A673 (cell line): ENCODE data around the gene FSIP1. TPM values are rescaled to one million over a fixed set of nuclear protein-coding genes. Genes with fewer than 3 reads are reported as not detected.

ENCODE experiments used
- BruUV-seq: library from RNA; stranded (reverse); fragments of 400-500 nt; replicated peaks from 2 replicates; lab custom pipeline; 2021; lab: Mats Ljungman, UMichigan
- CTCF ChIA-PET: fragments of 300-600 bp; sonication (Branson Sonifier 250); formaldehyde crosslinking; loops from one replicate; lab custom pipeline; 2022; ENCODE audit warnings: antibody characterized with exemption; lab: Charles Lee
- POLR2A ChIA-PET: fragments of 300-600 bp; sonication (Branson Sonifier 250); formaldehyde crosslinking; loops from one replicate; lab custom pipeline; 2022; ENCODE audit warnings: antibody characterized with exemption; ENCODE audit not compliant: low non-redundant PET; lab: Charles Lee
- DNase-seq: peaks from one replicate; pipeline ENCODE4 v3.0.0-alpha.2; 2015; ENCODE audit warnings: low spot score
- H3K27ac ChIP-seq: fragments of 200-600 bp; sonication (generic); 2 replicates; pipeline ENCODE4 v1.5.1; 2016; ENCODE audit warnings: mixed run types, low read depth, mild to moderate bottlenecking, mixed read lengths, antibody characterized with exemption, low read length; ENCODE audit not compliant: poor library complexity, severe bottlenecking
- H3K27me3 ChIP-seq: fragments of 200-600 bp; sonication (generic); replicated peaks from 2 replicates; pipeline ENCODE4 v1.6.1; 2017; ENCODE audit warnings: mixed run types, low read depth, mild to moderate bottlenecking, mixed read lengths, antibody characterized with exemption, low read length; ENCODE audit not compliant: insufficient read depth, poor library complexity
- H3K36me3 ChIP-seq: fragments of 200-600 bp; sonication (generic); 2 replicates; pipeline ENCODE4 v1.6.1; 2016; ENCODE audit warnings: mixed run types, mild to moderate bottlenecking, mixed read lengths, antibody characterized with exemption, low read length; ENCODE audit not compliant: insufficient read depth, poor library complexity, severe bottlenecking
- H3K4me1 ChIP-seq: fragments of 200-600 bp; sonication (generic); 2 replicates; pipeline ENCODE4 v1.6.1; 2017; ENCODE audit warnings: mixed run types, mild to moderate bottlenecking, mixed read lengths, antibody characterized with exemption, low read length; ENCODE audit not compliant: insufficient read depth, poor library complexity, severe bottlenecking
- H3K4me3 ChIP-seq: fragments of 200-600 bp; sonication (generic); 2 replicates; pipeline ENCODE4 v1.5.1; 2016; ENCODE audit warnings: low read depth, mixed run types, mild to moderate bottlenecking, mixed read lengths, low read length; ENCODE audit not compliant: poor library complexity, severe bottlenecking
- H3K9me3 ChIP-seq: fragments of 200-600 bp; sonication (generic); 2 replicates; pipeline ENCODE4 v1.6.1; 2016; ENCODE audit warnings: mixed run types, low read depth, mild to moderate bottlenecking, mixed read lengths, antibody characterized with exemption, low read length; ENCODE audit not compliant: poor library complexity, severe bottlenecking
- EZH2 ChIP-seq: fragments of 200-600 bp; sonication (generic); IDR thresholded peaks from 2 replicates; pipeline ENCODE4 v1.6.1; 2017; ENCODE audit warnings: borderline replicate concordance, low read depth, mild to moderate bottlenecking, mixed read lengths, antibody characterized with exemption, low read length; ENCODE audit not compliant: poor library complexity, severe bottlenecking
- intact Hi-C: fragments of 100-400 bp; cut with micrococcal nuclease; formaldehyde crosslinking; loops from one replicate; pipeline ENCODE4 v1.10.0; 2022; ENCODE audit not compliant: unreplicated experiment
- total RNA-seq: library from RNA; stranded (reverse); gene quantifications from 2 replicates; pipeline ENCODE4 v1.2.3, GENCODE V29; 2021
- TF ChIP-seq, protein P1 (sequence below): fragments of 300-800, 200-600 bp; sonication (generic); conservative IDR thresholded peaks from 2 replicates; pipeline ENCODE4 v1.5.1; 2017; ENCODE audit warnings: low read depth, mild to moderate bottlenecking, antibody characterized with exemption, low read length, moderate library complexity, mixed read lengths

Gene FSIP1
- total RNA-seq, 1 experiment from 2014 or later = 0.37 TPM

- Histone ChIP-seq H3K4me1 (no peaks in the 10 kb centered on the region), H3K27me3 (no peaks in the 10 kb centered on the region), H3K4me3 (no peak overlapping the region), H3K27ac (no peak overlapping the region), H3K36me3 (no peaks in the 10 kb centered on the region), H3K9me3 (no peaks in the 10 kb centered on the region)
- no peak for TF ChIP-seq EZH2
- TF ChIP-seq, protein P1, sequence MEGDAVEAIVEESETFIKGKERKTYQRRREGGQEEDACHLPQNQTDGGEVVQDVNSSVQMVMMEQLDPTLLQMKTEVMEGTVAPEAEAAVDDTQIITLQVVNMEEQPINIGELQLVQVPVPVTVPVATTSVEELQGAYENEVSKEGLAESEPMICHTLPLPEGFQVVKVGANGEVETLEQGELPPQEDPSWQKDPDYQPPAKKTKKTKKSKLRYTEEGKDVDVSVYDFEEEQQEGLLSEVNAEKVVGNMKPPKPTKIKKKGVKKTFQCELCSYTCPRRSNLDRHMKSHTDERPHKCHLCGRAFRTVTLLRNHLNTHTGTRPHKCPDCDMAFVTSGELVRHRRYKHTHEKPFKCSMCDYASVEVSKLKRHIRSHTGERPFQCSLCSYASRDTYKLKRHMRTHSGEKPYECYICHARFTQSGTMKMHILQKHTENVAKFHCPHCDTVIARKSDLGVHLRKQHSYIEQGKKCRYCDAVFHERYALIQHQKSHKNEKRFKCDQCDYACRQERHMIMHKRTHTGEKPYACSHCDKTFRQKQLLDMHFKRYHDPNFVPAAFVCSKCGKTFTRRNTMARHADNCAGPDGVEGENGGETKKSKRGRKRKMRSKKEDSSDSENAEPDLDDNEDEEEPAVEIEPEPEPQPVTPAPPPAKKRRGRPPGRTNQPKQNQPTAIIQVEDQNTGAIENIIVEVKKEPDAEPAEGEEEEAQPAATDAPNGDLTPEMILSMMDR = no peak
- BruUV-seq = no TSS peak
- POLR2A ChIA-PET = no interaction called here
- DNase-seq = no peak
- CTCF ChIA-PET = no interaction called here
- intact Hi-C loops = no loop called here
Measured at GRCh38 chr15:39795486-39795885, 12.8 kb upstream of the FSIP1 start.

- Histone ChIP-seq H3K27ac (no peak overlapping the region), H3K4me3 (no peak overlapping the region), H3K9me3 (no peaks in the 10 kb centered on the region), H3K27me3 (no peaks in the 10 kb centered on the region), H3K36me3 (no peaks in the 10 kb centered on the region), H3K4me1 (no peaks in the 10 kb centered on the region)
- ChIA-PET CTCF (no interaction called here), POLR2A (no interaction called here)
- intact Hi-C loops = no loop called here
- no TSS peak for BruUV-seq
- no peak for DNase-seq
- TF ChIP-seq EZH2 = no peak
- TF ChIP-seq, protein P1 = no peak
Measured at GRCh38 chr15:39794954-39795353, 12.3 kb upstream of the FSIP1 start.

DNA sequence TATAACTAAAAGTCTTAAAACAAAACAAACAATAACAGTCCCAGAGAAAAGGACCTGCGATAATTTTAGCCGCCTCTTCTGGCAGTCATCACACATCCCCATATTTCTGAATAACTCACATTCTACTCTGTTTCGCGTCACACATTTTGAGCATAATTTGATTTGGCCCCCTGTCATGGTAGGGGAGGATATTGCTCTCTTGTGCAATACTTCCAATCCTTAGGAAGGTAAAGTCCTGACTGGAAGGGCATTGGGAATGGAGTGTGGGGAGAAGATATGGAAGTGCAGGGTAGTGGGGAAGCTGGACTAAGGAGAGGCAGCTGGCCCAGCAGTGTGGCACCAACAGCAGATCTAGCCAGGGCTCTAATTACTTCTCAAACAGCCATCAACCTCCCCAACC lies 11.3 kb upstream of the FSIP1 start:
- TF ChIP-seq, protein P1 = no peak
- TF ChIP-seq EZH2 = no peak
- POLR2A ChIA-PET = no interaction called here
- CTCF ChIA-PET = no interaction called here
- Histone ChIP-seq H3K27ac (no peak overlapping the region), H3K9me3 (no peaks in the 10 kb centered on the region), H3K4me1 (no peaks in the 10 kb centered on the region), H3K36me3 (no peaks in the 10 kb centered on the region), H3K4me3 (no peak overlapping the region), H3K27me3 (no peaks in the 10 kb centered on the region)
- DNase-seq = no peak
- intact Hi-C loops = no loop called here
- no TSS peak for BruUV-seq
